ENCODE data around the gene ZNF536.

The ZNF536 gene

DNA sequence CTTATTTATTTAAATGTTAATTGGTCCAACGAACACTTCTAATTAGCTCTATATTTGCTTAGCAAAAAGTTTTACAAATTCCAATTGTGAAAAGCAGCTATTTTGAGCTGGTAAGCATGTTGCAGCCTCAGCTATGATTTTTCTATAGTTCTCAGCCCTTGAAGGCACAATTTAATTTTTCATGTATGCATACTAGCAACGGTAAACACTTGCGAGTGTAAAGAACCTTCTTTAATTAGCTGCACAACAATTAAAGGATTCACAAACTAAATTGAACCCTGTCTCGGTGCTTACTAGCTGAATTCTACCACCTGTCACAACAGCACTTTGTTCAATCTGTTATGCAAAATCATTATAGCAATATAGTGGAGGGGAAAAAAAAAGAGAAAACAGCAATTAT, 29.8 kb downstream of the ZNF536 start:
- TF ChIP-seq, protein P1, sequence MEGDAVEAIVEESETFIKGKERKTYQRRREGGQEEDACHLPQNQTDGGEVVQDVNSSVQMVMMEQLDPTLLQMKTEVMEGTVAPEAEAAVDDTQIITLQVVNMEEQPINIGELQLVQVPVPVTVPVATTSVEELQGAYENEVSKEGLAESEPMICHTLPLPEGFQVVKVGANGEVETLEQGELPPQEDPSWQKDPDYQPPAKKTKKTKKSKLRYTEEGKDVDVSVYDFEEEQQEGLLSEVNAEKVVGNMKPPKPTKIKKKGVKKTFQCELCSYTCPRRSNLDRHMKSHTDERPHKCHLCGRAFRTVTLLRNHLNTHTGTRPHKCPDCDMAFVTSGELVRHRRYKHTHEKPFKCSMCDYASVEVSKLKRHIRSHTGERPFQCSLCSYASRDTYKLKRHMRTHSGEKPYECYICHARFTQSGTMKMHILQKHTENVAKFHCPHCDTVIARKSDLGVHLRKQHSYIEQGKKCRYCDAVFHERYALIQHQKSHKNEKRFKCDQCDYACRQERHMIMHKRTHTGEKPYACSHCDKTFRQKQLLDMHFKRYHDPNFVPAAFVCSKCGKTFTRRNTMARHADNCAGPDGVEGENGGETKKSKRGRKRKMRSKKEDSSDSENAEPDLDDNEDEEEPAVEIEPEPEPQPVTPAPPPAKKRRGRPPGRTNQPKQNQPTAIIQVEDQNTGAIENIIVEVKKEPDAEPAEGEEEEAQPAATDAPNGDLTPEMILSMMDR (IDR thresholded peaks at IDR 0.05; ENCODE audit: low read depth, low read length) = no peak
- H3K27me3 ChIP-seq = no peaks in the 10 kb centered on the region
- H3K4me1 ChIP-seq = peaks cover 6% of the 10 kb centered on the region; the same call in 1 of the 2 replicates
- H3K36me3 ChIP-seq = no peaks in the 10 kb centered on the region
- no peaks in the 10 kb centered on the region for H3K9me3 ChIP-seq
- no peak overlapping the region for H3K4me3 ChIP-seq (ENCODE audit: low read depth, low read length)
- no peak for DNase-seq

DNA sequence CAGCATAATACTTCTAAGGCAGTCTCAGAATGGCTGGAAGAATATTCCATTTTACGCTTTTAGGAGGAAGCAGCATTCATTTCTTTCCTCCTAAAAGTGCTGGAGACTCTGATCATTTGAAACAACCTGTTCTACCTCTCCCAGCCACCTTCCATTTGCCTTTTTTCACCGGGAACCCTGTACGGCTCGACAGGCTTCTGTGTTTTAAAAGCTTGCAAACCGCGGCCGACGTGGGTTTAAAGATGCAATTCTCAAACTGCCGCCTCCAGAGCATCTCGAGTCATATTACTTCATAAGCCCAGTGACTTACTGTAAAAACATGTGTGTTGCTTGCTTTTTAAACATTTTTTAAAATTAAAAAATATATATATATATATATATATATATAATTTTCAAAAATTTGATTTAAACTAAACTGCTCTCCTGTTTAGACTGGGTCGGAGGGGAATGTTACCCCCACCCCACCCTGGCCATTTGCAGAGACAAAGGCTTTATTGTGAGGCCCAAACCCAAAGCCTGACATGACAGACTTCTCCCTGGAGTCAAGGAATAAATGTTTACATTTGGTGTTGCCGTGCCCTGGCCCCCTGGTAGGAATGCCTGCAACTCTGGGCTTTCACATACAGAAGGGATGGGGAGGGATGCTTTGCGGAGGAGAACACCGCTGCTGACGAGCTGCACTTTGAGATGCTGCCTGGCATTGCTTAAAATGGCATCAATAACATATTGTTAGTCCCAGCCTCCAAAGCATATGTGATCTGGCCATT, 30.4 kb downstream of the ZNF536 start:
- Histone ChIP-seq H3K36me3 (no peaks in the 10 kb centered on the region), H3K4me1 (peaks cover 6% of the 10 kb centered on the region; the same call in 1 of the 2 replicates), H3K27me3 (no peaks in the 10 kb centered on the region), H3K4me3 (ENCODE audit: low read depth, low read length) (no peak overlapping the region), H3K9me3 (no peaks in the 10 kb centered on the region)
- TF ChIP-seq, protein P1 (IDR thresholded peaks at IDR 0.05; ENCODE audit: low read depth, low read length) = no peak
- DNase-seq = no peak

DNA sequence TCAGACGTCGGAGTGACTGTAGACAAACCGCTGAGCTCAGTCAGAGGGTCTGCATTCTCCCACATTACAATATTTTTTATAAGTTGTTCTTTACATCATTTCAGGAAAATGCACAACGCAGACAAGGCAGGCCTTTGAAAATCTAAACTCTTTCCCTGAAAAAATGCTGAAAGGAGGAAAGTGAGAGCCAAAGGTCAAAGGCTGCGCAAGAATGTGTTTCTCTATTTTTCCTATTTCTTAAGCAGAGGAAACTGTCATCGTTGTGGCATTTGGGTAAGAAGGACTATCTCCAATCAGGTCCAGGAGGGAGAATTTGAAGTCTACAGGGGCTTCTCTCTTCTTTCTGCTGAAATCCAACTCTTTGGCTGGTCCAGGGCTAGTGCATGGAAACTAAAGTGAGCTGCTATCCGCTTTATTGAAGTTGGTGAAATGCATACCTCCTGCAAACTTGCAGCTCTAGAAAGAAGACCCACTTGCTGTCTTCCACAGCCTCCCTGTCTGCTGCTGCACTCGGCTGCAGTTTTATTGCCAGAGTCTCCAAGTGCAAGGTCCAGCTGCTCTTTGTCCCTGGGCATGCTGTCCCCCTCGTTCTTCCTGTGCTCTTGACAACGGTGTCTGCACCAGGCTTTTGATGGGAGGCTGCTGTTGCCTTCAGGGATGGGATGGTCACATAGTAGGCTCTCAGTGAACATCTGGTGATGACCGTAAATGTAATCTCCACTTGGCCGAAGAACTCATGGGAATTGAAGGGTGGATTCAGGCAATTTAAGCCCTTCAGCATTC, 31.2 kb downstream of the ZNF536 start:
- Histone ChIP-seq H3K4me3 (ENCODE audit: low read depth, low read length) (no peak overlapping the region), H3K4me1 (peaks cover 6% of the 10 kb centered on the region; the same call in 1 of the 2 replicates), H3K9me3 (no peaks in the 10 kb centered on the region), H3K27me3 (no peaks in the 10 kb centered on the region), H3K36me3 (no peaks in the 10 kb centered on the region)
- no peak for DNase-seq
- TF ChIP-seq, protein P1 (IDR thresholded peaks at IDR 0.05; ENCODE audit: low read depth, low read length) = no peak

DNA sequence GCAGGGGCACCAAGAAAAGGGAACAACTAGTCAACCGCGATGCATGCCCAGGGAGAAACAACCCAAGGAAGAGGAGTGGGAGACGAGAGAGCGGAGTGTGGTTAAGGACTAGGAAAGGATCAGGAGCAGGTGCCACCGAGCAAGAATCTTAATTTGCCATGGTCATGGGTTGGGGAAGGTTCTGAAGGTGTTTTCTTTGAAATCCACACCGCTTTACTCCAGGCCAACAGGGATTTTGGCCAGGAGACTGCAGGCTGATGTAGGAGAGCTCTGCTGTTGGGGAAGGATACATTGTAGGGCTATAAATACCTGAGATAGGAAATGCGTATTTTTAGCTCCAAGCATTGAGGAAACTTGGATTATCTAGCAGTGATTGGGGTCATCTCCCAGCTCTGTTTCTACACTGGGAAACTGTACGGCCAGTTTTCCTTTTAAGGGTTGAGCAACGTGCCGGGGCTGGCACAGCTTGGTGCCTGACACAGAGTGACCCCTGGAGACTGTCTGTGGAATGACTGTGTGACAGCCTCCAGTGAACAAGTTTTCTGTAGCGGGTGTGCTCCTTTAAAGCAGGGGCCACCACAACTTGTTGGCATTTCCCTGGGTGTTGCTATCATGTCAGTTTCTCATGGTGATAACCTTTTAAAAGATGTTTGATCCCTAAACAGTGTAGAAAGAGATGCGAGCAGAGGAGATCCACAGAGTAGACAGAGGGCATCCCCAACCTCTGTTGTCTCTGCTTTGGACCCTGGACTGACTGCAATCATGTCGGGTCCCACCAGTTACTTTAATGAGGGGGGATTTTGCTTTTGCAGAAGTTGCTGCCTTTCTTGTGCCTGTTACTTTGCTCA, 34.3 kb downstream of the ZNF536 start:
- Histone ChIP-seq H3K36me3 (no peaks in the 10 kb centered on the region), H3K27me3 (no peaks in the 10 kb centered on the region), H3K4me3 (ENCODE audit: low read depth, low read length) (no peak overlapping the region), H3K4me1 (peaks cover 6% of the 10 kb centered on the region; the same call in 1 of the 2 replicates), H3K9me3 (no peaks in the 10 kb centered on the region)
- TF ChIP-seq, protein P1 (IDR thresholded peaks at IDR 0.05; ENCODE audit: low read depth, low read length) = peak; percentile 83
- DNase-seq = peak; percentile 60

DNA sequence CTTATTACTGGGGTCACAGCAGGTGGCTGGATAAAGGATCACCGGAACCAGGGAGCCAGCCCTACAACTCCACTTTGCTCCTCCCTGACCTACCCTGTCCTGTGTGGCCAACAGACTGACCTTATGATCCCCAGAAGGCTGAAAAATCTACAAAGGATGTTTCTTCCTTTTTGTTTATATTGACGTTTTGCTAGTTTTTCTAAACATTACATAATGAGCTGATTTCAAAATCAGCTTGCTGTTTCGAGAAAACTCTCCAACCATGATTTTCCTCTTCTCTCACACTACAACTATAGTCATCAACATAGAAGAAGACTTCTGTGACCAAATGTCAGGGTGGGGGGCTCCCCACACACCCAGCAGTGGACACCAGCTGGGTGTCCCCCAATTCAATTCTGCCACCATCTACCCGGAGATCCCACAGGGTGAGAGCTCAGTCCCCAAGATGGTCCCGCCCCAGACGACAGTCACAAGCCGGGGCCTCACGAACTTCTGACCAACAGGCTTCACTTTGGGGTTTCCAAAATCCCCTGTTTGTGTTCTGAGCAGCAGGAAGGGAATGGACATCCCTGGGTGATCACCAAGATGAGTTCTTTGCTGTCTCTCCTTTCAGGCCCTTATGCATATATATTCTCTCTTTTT, 35.0 kb downstream of the ZNF536 start:
- TF ChIP-seq, protein P1 (IDR thresholded peaks at IDR 0.05; ENCODE audit: low read depth, low read length) = no peak
- no peaks in the 10 kb centered on the region for H3K36me3 ChIP-seq
- H3K4me3 ChIP-seq (ENCODE audit: low read depth, low read length) = no peak overlapping the region
- H3K4me1 ChIP-seq = peaks cover 6% of the 10 kb centered on the region; the same call in 1 of the 2 replicates
- no peaks in the 10 kb centered on the region for H3K9me3 ChIP-seq
- H3K27me3 ChIP-seq = no peaks in the 10 kb centered on the region
- DNase-seq = no peak
